Fibroblast of the conjunctiva (primary cell): ENCODE measurements around the gene CHRM4.

Source experiments
- DNase-seq: peaks from one replicate; pipeline ENCODE4 v3.0.0-alpha.2; 2010; ENCODE audit warnings: low read depth

Gene CHRM4

DNA sequence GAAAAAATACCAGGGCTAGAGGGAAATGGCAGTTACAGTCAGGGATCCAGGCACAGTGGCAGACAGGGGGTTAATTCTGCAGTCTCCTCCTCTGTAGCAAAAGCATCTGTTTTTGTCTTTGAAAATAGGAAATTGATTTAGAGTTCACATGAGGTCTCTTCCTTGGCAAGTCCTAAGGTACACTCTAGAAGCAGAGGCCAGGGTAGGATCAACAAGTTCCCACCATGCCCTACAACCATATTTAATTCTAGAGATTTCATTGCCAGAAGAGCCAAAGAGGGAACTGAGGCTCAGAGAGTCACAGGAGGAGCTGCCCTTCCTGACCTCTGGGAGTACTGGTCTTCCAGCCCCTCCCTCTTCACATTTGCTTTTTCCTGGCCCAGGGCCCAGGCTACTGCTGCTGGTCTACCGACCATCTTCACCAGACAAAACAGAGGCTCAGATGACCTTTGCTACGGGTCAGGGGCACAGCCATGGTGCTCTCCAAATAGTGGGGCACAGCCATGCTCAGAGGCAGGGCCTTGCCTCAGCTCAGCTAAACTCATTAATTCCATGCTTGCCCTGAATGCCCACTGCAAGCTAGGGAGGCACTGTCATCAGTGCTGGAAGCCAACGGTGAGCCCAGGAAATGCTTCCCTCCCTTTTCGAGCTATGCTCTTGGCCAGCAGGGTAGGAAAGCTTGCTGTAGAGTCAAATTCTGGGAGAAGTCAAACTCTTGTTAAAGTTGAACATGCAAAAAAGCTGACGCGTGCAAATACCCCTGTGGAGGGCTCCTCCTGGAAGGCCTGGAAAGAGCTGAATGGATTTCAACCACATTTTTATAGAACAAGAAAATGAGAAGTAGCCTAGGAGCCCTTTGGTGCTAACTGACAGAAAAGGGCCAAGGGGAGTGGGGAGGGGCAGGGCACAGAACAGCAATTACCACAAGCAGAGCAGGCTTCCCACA is 11.7 kb upstream of the CHRM4 start:
- no peak for DNase-seq

DNA sequence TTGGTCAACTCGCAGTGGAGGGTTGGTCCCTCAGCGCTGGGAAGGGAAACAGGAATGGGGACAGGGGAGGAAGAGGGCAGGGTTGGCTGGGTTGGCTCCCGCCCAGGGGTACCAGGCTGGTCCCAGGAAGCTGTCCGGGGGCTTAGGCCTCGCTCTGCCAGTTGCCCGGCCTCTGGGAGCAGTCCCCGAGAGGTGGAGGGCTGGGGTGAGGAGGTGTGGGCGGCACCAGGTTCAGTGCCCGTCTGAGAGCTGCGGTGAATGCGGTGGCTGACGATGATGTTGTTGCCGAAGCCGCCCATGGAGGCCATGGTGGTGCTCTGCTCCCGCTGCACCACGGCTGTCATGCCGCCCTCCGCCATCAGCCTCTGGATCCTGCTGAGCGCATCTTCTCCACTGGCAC is 6.0 kb upstream of the CHRM4 start:
- DNase-seq = no peak

DNA sequence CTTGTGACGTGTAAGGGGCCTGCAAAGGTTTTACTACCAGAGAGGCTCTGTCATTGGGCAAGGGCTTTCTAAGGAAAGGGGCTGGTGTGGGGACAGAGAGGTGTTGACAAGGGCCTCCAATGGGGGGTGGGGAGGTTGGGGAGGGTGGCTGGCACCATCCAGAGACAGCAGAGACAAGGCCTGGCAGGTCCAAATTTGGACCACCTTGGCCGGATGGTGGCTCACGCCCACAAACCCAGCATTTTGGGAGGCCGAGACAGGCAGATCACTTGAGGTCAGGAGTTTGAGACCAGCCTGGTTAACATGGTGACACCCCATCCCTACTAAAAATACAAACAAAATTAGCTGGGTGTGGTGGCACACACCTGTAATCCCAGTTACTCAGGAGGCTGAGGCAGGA is 2.2 kb upstream of the CHRM4 start:
- DNase-seq = no peak

GRCh38 chr11:46393231-46393616 is 1.6 kb upstream of the CHRM4 start:
- no peak for DNase-seq

DNA sequence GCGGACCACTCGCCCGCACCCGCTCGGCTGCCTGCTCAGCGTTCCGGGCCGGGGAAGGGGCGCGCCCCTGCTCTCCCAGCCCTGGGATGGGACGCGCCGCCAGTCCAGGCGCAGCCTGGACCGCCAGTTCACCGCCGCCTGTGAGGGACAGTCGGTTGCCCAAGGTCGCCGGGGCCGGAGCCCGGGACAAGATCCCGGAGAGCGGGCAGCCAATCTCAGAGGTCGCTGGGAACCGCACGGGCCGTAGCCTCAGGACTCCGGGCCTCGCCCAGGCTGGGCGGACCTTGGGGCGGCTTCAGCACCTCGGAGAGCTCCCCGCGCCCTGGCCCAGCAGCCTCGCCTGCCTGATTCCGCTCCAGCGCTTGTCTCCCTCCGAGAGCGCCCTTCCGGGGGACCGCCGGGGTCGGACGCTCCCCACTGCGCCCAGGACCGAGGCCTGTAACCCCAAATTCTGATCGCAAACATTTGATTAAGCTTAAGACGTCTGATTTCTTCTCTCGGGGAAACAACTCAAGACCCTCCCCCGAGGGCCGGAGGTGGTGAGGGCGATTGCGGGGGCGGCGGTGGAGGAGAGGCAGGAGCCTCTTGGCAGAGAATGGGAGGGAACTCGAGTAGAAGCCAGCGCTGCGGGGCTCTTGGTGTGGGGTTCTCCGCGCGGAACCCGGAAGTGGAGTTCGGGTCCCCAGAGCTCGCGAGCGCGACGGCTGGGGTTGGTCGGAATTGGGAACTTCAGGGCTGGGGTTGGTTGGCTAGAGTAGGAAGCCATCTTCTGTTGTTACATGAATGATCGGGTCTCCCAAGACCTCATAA is 1.1 kb upstream of the CHRM4 start:
- DNase-seq = peak; percentile 47

DNA sequence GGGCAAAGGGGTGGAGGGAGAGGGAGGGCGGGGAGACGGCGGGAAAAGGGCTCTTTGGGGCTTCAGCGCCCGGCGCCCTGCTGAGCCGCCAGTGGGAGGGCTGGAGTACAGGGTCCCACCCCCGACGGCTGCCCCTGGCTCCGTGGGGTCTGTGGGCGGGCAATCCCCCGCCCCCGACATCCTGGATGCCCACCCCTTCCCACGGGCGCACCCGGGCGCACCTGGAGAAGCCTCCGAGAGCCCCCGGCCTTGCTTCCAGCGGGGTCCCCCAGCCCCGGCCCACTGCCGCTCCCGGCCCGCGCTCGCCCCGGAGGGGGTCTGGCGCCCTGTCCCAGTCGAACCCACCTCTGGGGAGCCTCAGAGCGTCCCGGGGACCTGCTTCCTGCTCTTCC is 394 bp downstream of the CHRM4 start:
- no peak for DNase-seq

DNA sequence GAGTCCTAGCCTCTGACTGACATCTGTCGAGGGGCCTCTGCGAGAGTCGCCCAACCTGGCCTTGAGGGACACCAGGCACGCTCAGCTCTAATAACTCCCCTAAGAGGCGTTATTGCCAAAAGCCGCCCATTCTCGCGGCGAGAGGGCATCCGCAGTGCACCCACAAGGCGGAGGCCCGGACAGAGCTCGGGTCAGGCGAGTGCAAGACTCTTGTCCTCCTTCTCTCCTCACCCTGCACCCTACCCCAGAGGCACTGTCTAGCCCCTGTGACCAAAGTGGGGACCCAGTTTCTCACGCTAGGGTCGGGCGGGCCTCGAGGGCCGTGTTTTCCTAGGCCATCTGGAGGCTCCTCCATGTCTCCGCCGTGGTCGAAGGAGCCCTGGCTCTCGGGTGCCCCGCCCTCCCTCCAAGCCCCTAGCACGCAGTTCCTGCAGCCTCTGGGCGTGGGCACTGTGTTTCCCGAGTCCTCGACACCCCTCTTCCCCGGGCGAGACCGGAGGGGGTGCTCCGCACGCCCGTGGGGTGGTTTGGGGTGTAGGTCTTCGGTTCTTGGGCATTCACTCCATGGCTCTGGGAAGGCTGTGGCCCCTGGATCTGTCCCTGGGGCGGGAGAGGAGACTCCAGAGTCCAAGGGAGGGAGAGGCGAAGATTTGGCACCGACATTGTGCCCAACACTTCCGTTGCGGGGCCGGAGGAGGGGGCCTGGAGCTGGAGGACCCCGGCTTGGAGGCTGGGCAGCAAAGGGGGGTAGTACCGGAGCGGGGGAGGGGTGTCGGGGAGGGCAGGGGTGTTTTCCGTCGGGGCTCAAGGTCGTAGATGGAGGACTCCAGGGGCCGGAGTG is 1.0 kb downstream of the CHRM4 start:
- DNase-seq = no peak

DNA sequence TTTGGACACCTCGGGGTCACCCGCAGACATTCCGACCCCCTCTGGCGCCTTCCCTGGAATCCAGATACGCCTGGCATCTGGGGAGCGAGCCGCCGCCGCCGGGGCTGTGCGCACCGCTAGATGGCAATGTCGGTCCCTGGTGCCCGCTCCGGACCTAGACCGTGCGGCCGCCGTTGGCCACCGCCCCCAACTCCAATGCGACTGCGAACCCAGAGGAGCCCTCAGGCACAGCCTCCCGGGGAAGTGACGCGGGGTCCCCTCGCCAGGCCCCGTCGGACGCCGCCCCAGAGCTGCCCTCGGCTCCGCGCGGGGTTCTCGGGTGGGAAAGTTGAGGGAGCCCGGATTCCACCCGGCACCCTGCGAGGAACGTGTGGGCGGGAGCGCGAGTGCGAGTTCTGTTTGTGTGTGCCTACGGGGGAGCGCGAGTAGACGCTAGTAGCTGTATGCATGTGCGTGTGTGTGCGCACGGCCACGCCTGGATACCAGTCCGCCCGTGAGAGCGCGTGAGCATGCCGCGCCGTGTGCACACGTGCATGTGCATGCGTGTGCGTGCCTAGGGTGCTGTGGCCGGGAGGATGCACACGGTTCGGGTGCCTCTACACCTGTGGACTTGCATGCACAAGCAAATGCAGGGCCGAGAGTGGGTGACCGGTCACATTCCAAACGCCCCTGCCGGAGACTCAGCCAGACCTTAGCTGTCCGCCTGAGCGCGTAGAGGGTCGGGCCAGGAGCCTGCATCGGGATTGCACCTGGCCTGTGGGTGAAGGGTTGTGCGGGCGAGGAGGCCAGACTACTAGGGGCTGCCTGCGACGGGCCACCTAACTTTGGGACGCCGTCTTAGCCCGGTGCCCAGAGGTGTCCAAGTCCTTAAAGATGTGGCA is 1.9 kb downstream of the CHRM4 start:
- DNase-seq = no peak

DNA sequence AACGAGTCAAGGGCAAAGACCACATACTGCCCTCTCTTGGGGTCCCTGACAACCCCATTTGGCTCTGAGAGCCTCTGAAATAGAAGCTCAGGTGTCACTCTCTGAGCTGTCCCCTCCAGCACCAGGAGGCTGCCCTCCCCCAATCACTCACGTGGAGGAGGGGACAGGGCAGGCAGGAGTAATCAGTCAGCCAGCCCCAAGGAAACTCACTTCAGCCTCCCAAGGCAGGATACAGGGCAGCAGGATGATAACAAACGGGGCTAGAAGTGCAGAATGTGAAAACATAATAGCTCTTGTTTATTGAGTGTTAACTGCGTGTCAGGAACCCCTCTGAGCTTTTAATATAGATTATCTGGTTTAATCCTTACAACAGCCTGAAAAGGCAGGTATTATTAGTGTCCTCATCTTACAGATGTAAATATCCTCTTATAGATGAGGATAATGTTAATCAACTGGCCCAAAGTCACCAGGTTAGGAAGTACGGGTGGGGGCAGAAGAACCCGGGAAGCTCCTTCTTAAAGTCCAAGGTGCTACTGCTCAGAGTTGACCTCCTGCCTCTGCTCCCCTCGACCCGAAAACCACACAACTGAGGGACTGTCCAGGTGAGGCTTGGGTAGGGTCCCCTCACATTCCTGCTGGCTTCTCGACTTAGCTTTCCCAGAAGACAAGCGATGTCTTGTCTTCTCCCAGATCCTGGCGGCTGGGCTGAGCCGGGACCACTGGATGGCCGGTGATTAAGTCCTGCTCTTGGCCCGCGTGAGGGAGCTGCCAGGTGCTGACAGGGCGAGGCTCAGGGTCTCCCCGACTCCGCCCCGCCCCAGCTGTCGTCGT is 2.7 kb downstream of the CHRM4 start:
- no peak for DNase-seq

- DNase-seq = no peak
Measured at GRCh38 chr11:46387919-46388618, 3.5 kb downstream of the CHRM4 start.

DNA sequence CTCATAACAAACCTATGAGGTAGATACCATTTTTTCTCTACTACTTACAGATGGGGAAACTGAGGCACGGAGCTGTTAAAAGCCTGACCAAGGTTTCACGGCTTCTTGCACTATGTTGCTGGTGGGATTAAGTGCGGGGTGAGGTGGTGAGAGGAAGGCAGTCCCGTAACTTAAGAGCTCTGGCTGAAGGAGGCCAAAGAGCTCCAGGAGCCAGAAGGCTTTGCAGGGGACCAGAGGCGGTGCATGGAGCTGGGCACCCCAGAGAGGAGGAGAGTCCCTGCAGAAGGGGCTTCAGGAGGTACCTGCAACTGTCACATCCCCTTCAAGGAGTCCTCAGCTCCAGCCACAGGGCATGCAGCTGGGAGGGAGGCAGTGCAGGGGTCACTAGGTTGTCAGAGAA is 4.1 kb downstream of the CHRM4 start:
- DNase-seq = no peak

DNA sequence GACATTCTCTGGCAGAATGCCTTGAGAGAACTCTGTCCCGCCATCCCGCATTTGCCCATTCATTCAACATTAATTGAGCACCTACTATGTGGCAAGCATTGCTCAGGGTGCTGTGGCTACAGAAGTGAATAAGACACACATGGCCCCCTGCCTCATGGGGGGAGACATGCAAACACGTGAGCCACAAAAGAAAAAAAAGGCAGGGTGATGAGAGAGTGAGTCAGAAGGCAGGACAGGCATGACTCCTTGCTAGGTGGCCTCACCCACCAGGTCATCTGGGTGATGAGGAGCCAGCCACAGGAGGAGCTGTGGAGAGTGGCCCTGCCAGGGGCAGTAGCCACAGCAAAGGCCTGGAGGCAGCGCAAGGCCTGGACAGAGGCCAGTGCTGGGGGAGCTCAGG is 4.9 kb downstream of the CHRM4 start:
- DNase-seq = no peak

- no peak for DNase-seq
Measured at GRCh38 chr11:46386005-46386578, 5.5 kb downstream of the CHRM4 start.

GRCh38 chr11:46385169-46386004 is 6.2 kb downstream of the CHRM4 start:
- no peak for DNase-seq

GRCh38 chr11:46383974-46384701 is 7.4 kb downstream of the CHRM4 start:
- DNase-seq = no peak

GRCh38 chr11:46383404-46383758 is 8.2 kb downstream of the CHRM4 start:
- DNase-seq = no peak

DNA sequence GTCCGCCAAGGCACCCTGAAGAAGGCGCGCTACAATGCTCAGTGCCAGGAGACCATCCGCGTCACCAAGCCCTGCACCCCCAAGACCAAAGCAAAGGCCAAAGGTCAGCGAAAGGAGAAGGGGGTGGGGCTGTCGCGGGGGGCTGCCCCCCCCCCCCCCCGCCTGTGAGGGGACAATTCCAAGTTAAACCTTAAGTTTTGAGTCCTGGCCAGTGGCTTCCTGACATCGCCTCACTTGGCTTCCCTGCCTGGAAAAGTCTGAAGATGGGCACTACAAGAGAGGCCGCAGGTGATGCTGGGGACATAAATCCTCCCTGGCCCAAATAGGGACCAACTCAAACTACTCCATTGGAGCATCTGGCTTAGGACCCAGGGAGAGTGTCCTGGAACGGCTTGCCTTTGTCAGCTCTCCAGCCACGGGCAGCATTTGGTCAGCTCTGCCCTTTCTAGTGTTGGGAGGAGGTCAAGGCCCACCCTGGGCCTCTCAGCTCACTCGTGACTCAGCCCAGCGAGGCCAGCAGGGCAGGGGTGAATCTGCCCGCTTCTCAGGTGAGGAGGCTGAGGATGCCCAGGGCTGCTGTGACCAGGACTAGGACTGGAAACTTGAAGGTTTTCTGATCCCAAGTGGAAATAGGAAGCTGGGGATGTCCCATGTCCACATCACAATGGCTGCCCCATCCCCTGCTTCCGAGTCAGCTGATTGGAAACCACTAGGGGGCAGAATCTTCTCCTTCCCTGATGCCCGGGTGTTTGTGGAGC is 8.8 kb downstream of the CHRM4 start:
- no peak for DNase-seq
